HG02642 (cell line): ENCODE results near the gene PDGFA.

Source experiments
- ATAC-seq: cut with Tn5 transposase; IDR thresholded peaks from one replicate; pipeline ENCODE4 v1.9.1; 2021; ENCODE audit warnings: mild to moderate bottlenecking; ENCODE audit not compliant: unreplicated experiment, poor library complexity

PDGFA gene

DNA sequence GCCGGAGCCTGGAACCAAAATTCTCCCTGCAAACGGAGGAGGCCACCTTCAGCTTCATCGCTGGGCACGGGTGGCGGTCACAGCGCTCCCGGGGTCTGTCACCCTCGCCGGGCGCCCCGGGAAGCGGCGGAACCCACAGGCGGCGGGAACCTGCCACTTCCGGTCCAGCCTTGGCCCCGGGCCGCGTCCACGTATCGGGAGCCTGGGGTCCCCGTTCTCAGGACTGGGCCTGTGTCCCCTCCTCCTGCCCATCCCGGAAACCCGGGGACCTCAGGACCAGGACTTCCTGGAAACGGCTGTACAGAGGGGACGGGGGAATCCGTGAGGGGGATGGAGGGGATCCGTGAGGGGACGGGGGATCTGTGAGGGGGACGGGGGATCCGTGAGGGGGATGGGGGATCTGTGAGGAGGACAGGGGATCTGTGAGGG lies 25.4 kb downstream of the PDGFA start:
- no peak for ATAC-seq

DNA sequence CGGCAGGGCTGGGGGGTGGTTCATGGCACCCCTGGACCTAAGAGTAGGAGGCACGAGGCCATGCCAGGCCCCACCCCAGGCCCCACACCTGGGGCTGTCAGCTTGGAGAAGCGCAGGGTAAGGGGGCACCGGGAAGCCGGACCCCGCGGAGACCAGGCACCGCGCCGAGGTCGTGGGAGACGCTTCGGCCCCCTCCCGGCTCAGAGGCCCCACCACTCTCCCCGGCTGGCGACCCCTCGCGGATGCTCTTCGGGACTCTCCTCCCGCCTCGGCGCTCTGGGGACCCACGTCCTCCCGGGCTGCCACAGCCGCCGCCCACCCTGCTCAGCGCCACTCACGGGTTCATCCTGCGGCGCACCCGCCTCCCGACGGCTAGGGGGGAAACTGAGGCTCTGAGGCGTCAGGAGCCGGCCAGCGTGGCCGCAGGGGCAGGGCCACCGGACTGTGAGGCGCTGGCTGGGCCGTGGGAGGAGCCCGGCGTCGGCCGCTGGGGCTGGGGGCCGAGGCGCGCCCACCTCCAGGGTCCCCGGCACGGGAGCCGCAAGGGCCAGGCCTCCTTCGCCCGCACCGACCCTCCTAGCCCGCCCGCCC lies 25.9 kb downstream of the PDGFA start:
- no peak for ATAC-seq

- ATAC-seq, result no peak
Observed at GRCh38 chr7:492714-493065, 27.0 kb downstream of the PDGFA start.

DNA sequence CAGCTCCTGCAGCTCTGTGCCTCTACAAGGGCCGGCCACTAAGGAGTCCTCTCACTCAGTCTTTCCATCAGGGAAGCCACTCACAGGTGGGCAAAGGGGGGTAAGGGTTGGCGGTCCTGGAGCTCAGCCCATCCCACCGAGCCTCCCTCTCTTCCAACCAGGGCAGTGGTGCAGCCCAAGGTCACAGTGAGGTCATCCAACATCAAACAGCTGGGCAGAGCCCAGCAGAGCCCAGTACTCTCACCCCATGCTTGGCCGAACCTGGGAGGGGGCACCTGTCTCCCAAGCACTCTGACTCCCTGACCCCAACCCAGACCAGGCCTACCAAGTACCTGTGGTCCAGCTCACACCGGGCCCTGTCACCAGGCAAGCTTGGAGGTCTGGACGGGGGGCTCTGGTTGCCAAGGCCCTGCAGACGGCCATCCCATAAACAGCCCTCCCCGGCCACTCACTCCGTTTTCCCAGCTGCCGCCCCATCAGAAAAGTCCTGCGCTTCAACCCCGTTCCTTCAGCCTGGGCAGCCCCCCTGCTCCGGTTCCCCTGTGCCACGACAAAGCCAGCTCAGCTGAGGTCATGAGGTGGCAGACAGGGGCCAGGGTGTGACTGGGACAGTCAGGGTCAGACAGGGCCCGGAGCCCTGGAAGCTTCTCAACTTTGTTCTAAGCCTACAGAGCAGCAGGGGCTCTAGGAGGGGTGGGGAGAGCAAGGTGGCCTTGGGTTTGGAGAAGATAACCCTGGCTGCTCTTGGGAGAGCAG lies 27.5 kb downstream of the PDGFA start:
- no peak for ATAC-seq

DNA sequence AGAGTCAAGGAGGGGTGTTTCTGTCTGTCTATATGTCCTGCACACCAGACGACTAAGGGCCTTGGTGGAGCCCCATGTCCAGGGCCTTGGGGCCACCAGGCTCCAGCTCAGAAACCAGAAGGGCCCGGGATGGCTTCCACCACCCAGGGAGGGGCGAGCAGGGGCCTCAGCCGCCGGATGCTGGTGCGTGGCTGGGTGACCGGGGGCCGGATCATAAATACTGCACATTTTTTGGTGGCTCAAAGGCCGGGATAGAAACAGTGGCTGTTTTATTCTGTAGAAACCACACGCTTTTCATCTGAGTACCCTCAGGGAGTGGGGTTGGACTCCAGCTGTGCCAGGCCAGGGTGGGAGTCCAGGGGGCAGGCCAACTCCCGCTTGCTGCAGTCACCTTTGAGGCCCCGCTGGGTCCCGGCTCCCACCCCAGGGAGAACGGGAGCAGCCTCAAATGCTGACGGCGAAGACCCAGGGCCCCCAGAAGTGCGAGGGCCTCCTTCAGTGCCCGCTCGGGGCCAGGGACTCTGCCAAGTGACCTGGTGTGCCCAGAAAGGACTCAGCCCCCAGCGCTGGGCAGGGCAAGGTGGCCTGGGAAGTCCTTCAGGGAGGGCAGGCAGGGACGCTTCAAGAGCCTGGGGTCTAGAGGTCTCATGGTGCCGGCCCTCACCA lies 28.2 kb downstream of the PDGFA start:
- no peak for ATAC-seq

DNA sequence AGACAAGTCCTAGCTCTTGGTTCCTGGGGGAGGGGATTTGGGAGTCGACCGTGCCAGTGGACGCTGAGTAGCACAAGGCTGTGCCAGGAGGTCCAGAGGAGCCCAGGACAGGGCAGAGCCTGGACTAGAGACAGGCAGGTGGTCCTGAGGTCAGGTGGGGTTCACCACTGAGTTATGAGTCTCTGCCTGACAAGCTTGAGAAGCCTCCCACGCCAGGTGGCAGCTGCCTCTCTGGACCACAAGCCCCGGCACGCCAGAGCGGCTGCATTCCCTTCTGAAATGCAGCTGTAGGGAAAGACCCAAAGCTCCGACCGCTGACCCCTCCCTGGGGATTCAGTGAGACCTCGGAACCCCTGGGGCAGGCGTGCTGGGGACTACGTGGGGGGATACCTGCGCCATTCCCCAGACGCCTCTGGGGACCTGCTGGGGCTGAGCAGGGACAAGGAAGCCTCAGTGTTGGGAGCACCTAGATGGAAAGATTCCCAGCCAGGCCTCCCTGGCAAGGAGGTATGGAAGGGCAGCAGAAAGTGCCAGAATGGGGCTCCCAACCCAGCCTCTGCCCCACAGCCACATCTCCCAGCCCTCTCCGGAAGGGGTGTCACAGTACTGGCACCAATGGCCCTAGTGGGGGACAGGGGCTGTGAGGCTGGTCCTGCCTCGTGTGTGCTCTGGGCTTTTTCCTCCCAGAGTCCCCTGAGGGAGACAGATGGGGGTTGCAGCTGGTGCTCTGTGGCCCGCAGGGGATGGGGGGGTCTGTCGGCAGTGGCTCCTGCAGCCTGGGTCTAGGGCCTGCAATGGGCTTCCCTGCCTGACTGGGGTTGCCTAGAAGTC lies 29.0 kb downstream of the PDGFA start:
- ATAC-seq, result peak; percentile 69

DNA sequence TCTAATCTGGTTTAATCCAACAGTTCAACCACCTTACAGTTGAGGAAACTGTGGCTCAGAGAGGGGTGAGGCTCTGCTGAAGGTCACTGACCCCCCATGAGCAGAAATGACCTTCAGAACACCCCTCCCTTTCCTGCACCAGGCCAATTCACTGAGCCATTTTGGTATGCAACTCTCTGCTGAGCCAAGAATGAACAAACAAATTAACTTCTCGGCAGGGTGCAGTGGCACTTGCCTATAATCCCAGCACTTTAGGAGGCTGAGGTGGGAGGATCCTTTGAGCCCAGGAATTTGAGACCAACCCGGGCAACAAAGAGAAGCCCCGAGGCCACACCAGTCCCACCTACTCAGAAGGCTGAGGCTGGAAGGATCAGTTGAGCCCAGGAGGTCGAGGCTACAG lies 29.8 kb downstream of the PDGFA start:
- no peak for ATAC-seq

- ATAC-seq, result no peak
Observed at GRCh38 chr7:486216-486743, 33.4 kb downstream of the PDGFA start.

GRCh38 chr7:485188-486081 lies 34.2 kb downstream of the PDGFA start:
- no peak for ATAC-seq

DNA sequence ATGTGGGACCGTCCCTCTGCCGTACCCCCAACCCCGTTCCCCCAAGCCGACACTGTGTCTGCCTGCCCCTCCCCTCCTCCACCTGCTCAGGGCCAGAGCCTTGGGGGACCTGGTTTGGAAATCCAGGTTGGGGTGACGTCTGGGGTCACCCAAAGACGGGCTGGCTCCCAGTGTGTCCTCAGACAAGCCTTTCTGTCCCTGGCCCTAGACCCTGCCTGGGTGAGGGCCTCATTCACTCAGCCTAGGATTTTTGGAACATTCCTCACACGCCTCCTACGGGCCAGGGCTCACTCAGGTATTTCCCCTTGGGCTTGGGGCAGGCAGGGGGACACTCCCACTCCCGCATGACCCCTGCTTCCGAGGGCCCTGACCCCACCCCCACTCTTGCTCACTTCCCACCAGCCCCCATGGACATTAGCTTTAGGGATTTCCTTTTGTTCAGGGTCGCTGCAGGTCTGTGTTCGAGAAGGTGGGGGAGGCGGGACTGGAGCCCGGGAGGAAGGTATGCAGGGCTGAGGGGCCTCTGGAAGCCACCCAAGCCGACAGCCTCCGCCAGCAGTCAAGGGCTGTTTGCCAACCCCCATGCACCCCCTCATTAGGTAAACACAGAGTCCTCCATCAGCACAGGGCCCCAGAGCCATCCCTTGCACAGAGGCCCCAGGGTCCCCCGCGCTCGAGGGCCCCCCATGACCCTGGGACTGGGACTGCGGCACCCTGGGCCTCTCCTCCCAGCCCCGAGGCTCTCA lies 35.1 kb downstream of the PDGFA start:
- no peak for ATAC-seq

GRCh38 chr7:483656-484355 lies 35.8 kb downstream of the PDGFA start:
- ATAC-seq, result no peak

DNA sequence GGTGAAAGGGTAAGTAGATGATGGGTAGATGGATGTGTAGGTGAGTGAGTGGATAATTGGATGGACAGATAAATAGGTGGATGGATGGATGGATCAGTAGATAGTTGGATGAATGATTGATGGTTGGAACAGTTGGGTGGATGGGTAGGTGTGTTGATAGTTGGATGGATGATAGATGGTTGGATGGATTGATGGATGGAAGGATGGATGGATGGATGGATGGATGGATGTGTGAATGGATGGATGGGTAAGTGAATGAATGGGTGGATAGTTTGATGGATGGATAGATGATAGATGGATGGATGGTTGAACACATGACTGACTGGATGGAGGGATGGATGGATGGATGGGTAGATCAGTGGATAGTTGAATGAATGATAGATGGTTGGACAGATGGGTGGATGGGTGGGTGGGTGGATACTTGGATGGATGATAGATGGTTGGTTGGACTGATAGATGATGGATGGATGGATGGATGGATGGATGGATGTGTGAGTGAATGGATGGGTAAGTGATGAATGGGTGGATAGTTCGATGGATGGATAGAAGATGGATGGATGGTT lies 37.0 kb downstream of the PDGFA start:
- no peak for ATAC-seq

DNA sequence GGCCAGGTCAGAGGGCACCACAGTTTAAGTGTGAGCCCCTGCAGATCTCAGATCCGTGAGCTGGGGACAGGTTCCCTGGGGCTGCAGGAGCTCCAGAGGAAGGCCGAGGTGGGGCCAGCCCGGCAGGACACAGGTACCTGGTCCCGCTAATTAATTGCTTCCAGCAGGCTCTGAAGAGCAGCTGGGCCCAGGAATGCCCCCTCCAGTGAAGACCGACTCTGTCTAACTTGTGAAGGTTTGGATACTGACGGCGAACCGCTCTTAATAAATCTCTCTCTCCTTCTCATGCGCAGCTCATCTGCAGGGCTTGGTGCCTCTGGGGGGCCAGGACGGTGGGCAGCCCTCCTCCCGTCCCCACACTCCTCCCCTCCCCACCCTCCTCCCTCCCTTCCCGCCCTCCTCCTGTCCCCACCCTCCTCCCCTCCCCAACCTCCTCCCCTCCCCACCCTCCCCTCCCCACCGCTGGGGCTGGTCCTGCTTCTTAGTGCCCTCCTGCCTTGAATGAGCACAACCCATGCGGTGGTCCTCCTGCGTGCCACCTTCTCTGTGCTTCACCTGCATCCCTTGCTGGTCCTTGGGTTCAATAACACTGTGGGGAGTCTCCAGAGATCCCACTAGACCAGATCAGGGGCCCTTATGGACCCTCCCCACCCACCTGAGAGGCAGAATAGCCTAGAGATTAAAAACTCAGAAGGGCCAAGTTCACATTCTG lies 38.3 kb downstream of the PDGFA start:
- ATAC-seq, result no peak

- ATAC-seq, result no peak
Observed at GRCh38 chr7:480531-481218, 39.0 kb downstream of the PDGFA start.

DNA sequence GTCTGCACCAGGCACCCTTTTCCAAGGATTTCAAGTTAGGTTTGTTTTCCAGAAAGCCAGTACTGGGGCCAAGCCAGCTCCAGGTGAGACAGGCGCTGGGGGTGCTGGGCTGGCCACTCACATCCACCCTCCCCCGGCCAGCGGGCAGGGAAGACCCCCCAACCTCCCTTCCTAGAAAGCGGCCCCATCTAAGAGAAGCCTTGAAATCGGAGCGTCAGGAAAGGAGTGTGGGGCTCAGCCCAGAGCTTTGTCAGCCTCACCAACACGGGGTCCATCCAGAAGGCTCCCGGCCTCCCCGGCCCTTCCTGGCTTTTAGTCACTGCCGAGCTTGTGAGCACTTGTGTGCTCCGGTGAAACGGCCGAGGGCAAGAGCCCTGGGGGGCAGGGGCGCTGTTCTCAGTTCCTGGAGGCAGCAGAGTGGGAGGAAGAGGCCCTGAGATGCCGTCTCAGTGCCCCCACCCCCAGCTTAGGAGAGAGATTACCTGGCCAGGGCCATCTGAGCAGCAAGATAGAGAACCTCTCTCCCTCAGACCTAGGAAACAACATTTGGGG lies 39.6 kb downstream of the PDGFA start:
- ATAC-seq, result no peak

DNA sequence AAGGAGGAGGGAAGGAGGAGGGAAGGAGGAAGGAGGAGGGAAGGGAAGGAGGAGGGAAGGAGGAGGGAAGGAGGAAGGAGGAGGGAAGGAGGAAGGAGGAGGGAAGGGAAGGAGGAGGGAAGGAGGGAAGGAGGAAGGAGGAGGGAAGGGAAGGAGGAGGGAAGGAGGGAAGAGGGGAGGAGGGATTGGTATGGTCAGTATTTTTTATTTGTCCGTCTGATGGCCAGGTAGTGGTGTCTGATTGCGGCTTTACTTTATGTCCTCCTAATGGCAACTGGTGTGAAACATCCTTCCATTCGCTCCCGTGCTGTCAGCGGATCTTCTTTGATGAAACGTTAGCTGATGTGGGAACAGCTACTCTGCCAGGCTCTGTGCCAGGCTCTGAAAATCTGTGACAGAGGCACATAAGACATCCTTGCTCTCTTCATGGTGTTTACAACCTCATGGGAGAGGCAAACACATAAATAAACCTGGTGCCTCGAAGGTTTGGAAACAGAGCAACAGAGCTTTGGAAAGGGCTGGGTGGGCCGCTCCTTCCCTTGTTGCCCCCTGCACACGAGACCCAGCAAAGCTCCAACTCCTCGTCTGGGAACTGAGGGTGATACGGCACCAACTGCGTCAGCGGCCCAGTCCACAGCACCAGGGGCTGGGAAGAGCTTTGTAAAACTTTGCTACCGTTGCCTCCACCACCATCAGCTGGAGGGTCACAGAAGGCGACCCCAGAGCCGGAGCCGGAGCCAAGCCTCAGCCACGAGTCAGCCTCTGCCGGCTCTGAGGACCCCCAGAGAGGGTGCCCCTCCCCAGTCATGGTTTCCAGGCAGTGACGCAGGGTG lies 40.3 kb downstream of the PDGFA start:
- ATAC-seq, result no peak
